Measurements from ENCODE around the gene EVPL. TPM values are rescaled to one million over a fixed set of nuclear protein-coding genes. Genes with fewer than 3 reads are reported as not detected.
A peak's percentile ranks its signal among the peaks of the same experiment; 100 is the strongest.

EVPL gene
- 10 to 100 TPM; 23.0 to 29.1 TPM for total RNA-seq

- peak within 1 kb of the TSS; percentile 69 to 82 for H3K27ac ChIP-seq
- peak within 1 kb of the TSS; percentile 26 to 37 for H3K4me3 ChIP-seq
- TF ChIP-seq, protein P1, sequence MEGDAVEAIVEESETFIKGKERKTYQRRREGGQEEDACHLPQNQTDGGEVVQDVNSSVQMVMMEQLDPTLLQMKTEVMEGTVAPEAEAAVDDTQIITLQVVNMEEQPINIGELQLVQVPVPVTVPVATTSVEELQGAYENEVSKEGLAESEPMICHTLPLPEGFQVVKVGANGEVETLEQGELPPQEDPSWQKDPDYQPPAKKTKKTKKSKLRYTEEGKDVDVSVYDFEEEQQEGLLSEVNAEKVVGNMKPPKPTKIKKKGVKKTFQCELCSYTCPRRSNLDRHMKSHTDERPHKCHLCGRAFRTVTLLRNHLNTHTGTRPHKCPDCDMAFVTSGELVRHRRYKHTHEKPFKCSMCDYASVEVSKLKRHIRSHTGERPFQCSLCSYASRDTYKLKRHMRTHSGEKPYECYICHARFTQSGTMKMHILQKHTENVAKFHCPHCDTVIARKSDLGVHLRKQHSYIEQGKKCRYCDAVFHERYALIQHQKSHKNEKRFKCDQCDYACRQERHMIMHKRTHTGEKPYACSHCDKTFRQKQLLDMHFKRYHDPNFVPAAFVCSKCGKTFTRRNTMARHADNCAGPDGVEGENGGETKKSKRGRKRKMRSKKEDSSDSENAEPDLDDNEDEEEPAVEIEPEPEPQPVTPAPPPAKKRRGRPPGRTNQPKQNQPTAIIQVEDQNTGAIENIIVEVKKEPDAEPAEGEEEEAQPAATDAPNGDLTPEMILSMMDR (IDR thresholded peaks at IDR 0.05), result peak in 1 of 4 experiments; percentile 7
- TF ChIP-seq POLR2AphosphoS5 (IDR thresholded peaks at IDR 0.05), result peak; percentile 80
- TF ChIP-seq POLR2A (IDR thresholded peaks at IDR 0.05), result peak; percentile 84
- no peaks in the 10 kb centered on the region for H3K27me3 ChIP-seq (replicated peaks; ENCODE audit: insufficient read depth)
- no peaks in the 10 kb centered on the region for H3K4me1 ChIP-seq (replicated peaks)
- H3K36me3 ChIP-seq, result no peaks in the 10 kb centered on the region
- peak; percentile 88 for DNase-seq (ENCODE audit: low spot score)
- H3K9me3 ChIP-seq, result no peaks in the 10 kb centered on the region
- intact Hi-C loops (cut with DNase I), result no loop called here
- 42% methylated on average over 24 of the region's 24 CpGs for WGBS
These were observed at the start of gene EVPL for GRCh38 chr17:76027159-76027839. EVPL (minus strand) TSS chr17:76027306; CDS start chr17:76027198, 108 bp downstream.

DNA sequence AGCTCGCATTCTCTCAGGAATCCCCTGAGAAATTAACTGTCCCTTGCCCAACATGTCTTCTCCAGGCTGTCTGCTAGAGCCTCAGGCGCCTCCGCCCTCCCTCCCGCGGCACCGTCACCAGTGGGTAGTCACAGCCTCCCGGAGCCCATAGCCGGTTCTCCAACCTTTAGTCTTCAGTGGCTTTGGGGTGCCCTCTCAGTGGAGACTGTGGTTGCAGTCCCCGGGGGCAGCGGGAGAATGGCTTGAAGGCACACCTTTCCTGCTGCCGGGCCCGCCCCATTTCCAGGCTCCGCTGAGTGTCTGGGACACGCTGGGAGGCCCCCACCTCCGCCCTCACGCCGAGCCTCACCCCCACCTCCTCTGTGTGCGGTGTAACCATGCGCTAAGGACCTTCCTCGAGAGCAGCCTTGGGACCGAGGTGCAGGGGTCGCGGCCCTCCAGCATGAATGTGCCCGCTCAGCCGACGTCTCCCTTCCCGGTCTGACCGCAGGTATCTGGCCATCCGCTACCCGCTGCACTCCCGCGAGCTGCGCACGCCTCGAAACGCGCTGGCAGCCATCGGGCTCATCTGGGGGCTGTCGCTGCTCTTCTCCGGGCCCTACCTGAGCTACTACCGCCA, 49.1 kb upstream of the EVPL start:
- Histone ChIP-seq H3K4me1 (replicated peaks) (no peaks in the 10 kb centered on the region), H3K9me3 (no peaks in the 10 kb centered on the region), H3K27ac (no peak overlapping the region), H3K27me3 (replicated peaks; ENCODE audit: insufficient read depth) (peaks cover 32% of the 10 kb centered on the region), H3K36me3 (no peaks in the 10 kb centered on the region), H3K4me3 (no peak overlapping the region)
- no peak for TF ChIP-seq POLR2A (IDR thresholded peaks at IDR 0.05)
- no peak for TF ChIP-seq POLR2AphosphoS5 (IDR thresholded peaks at IDR 0.05)
- TF ChIP-seq, protein P1 (IDR thresholded peaks at IDR 0.05), result no peak
- intact Hi-C loops (cut with DNase I), result no loop called here
- WGBS, result 3% methylated on average over 32 of the region's 41 CpGs
- DNase-seq (ENCODE audit: low spot score), result no peak

- H3K27me3 ChIP-seq (replicated peaks; ENCODE audit: insufficient read depth), result peaks cover 32% of the 10 kb centered on the region
- 1% methylated on average over 48 of the region's 48 CpGs for WGBS
- no peaks in the 10 kb centered on the region for H3K36me3 ChIP-seq
- peaks cover 7% of the 10 kb centered on the region for H3K4me1 ChIP-seq (replicated peaks)
- TF ChIP-seq POLR2AphosphoS5 (IDR thresholded peaks at IDR 0.05) (no peak), POLR2A (IDR thresholded peaks at IDR 0.05) (no peak)
- TF ChIP-seq, protein P1 (IDR thresholded peaks at IDR 0.05), result no peak
- no peak overlapping the region for H3K27ac ChIP-seq
- H3K9me3 ChIP-seq, result no peaks in the 10 kb centered on the region
- DNase-seq (ENCODE audit: low spot score), result no peak
- intact Hi-C loops (cut with DNase I), result no loop called here
- H3K4me3 ChIP-seq, result no peak overlapping the region
These were observed 48.4 kb upstream of the EVPL start for GRCh38 chr17:76075364-76076145.

DNA sequence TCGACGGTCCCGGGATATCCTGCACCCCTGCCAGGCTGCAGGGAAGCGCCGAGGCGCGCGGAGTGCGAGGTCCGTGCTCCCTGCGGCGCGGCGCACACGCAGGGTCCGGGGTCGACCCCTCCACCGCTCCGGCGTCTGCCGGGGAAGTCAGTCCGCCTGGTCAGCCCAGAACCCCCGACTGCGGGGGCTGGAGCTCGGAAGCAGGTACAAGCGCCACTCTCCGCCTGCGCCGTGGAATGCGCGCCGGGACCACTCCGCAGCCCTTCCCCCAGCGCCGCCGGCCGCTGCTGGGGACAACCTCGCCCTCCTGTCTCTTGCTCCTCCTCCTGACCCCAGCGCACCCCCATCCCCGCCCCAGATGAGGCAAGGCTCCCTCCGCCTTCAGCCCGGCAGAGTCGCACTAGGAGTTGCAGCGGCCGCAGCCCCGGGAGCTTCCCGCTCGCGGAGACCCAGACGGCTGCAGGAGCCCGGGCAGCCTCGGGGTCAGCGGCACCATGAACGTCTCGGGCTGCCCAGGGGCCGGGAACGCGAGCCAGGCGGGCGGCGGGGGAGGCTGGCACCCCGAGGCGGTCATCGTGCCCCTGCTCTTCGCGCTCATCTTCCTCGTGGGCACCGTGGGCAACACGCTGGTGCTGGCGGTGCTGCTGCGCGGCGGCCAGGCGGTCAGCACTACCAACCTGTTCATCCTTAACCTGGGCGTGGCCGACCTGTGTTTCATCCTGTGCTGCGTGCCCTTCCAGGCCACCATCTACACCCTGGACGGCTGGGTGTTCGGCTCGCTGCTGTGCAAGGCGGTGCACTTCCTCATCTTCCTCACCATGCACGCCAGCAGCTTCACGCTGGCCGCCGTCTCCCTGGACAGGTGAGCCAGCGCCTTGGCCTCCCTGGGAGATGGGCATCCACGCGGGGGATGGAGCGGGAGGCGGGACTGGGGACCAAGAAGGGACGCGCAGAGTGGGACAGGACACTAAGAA, 47.6 kb upstream of the EVPL start, which contains the start of gene GALR2:
TSS of gene GALR2 (plus strand) at position 392 of the 974 bp plus-strand sequence. CDS start at position 495, 103 bp downstream.
- DNase-seq (ENCODE audit: low spot score), result no peak

More for the DNA sequence above, 47.6 kb upstream of the EVPL start, which contains the start of gene GALR2:
- H3K4me3 ChIP-seq, result no peak within 1 kb of the TSS
- H3K4me1 ChIP-seq (replicated peaks), result peaks cover 9% of the 10 kb centered on the region
- WGBS, result 2% methylated on average over 76 of the region's 92 CpGs
- H3K27me3 ChIP-seq (replicated peaks; ENCODE audit: insufficient read depth), result peaks cover 32% of the 10 kb centered on the region
- H3K27ac ChIP-seq, result no peak within 1 kb of the TSS
- no peaks in the 10 kb centered on the region for H3K36me3 ChIP-seq
- no peaks in the 10 kb centered on the region for H3K9me3 ChIP-seq
- intact Hi-C loops (cut with DNase I), result no loop called here
- TF ChIP-seq POLR2AphosphoS5 (IDR thresholded peaks at IDR 0.05), result no peak
- no peak for TF ChIP-seq POLR2A (IDR thresholded peaks at IDR 0.05)
- TF ChIP-seq, protein P1 (IDR thresholded peaks at IDR 0.05), result no peak
